Activated naive CD8-positive, alpha-beta T cell treated with anti-CD3 and anti-CD28 coated beads, Interleukin-2, amount 50 U/mL, for 16 hours (primary cell): ENCODE measurements around the gene HRC.
"Not testable (repeated sequence)": the region's sequence is repeated elsewhere in the genome, so short reads cannot be mapped to it uniquely, and the experiment has no call there.

Source experiments
- DNase-seq: peaks from one replicate; pipeline ENCODE4 v3.0.0-alpha.2; 2020; ENCODE audit warnings: low read depth, low spot score

HRC gene, protein sequence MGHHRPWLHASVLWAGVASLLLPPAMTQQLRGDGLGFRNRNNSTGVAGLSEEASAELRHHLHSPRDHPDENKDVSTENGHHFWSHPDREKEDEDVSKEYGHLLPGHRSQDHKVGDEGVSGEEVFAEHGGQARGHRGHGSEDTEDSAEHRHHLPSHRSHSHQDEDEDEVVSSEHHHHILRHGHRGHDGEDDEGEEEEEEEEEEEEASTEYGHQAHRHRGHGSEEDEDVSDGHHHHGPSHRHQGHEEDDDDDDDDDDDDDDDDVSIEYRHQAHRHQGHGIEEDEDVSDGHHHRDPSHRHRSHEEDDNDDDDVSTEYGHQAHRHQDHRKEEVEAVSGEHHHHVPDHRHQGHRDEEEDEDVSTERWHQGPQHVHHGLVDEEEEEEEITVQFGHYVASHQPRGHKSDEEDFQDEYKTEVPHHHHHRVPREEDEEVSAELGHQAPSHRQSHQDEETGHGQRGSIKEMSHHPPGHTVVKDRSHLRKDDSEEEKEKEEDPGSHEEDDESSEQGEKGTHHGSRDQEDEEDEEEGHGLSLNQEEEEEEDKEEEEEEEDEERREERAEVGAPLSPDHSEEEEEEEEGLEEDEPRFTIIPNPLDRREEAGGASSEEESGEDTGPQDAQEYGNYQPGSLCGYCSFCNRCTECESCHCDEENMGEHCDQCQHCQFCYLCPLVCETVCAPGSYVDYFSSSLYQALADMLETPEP

DNA sequence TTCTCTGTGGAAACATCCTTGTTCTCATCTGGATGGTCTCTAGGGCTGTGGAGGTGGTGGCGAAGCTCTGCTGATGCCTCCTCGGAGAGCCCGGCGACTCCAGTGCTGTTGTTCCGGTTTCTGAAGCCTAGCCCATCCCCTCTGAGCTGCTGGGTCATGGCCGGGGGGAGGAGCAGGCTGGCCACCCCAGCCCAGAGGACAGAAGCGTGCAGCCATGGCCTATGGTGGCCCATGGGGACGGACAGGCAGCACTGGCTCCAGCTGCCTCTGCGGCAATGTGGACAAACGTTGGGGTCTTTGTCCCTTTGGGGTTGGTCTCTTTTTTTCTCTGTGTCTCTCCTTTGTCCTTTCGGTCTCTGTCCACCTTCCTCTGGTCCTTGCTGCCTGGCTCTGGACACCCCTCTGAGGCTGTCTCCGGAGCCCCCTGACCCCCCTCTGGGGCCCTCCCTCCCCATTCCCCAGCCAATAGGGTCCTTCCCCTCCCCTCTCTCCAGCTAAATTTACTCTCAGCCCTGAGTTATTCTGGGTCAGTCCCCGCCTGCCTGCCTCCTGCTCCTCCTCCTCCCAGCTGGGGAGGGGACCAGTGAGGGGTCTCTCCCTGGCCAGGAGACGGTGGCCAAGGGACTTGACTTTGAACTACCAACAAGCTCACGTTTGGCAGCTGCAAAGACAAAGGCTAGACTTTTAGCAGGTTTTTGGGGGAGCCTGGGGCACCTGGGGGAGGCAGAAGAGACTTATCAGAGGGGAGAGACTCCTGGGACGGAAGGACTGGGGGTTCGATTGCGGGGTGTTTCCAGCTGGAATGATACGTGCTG, at the start of gene HRC:
Gene HRC, minus strand, starts transcription at position 392 of the 815 bp plus-strand sequence. Its CDS starts 159 bp downstream, at position 233.
- DNase-seq, result no peak

DNA sequence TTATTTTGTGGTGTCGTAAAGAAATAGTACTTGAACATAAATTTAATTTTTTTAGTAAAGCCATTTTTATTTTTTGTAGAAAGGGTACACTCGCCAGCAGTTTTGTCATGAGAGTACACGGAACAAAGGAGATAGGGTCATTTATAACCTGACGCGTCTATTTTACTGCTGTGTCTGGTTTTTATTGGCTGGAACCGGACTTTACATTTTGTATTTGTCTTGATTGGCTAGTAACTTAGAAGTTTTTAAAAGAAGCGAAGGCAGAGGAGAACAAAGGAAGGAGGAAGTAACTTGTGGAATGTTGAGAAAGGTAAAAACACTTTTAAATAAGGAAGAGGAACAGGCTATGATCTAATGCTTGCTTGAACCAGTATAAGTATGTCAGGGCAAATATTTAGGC, 45.8 kb upstream of the HRC start:
- no peak for DNase-seq

DNA sequence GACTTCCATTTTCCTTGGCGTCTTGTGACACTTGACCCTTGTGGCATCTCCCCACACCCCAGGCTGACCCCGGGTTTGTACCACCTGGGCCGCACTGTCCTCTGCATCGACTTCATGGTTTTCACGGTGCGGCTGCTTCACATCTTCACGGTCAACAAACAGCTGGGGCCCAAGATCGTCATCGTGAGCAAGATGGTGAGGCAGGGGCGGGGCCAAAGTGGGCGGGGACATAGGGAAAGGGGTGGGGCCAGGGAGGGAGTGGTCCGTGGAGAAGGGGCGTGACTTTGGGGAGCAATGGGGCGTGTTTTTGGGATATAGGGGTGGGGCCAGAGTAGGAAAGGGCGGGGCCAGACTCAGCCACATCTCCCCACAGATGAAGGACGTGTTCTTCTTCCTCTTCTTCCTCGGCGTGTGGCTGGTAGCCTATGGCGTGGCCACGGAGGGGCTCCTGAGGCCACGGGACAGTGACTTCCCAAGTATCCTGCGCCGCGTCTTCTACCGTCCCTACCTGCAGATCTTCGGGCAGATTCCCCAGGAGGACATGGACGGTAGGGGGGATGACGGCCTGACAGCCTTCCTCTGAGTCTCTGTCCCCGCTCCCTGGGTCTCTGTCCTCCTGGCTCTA, 45.2 kb upstream of the HRC start:
- no peak for DNase-seq

DNA sequence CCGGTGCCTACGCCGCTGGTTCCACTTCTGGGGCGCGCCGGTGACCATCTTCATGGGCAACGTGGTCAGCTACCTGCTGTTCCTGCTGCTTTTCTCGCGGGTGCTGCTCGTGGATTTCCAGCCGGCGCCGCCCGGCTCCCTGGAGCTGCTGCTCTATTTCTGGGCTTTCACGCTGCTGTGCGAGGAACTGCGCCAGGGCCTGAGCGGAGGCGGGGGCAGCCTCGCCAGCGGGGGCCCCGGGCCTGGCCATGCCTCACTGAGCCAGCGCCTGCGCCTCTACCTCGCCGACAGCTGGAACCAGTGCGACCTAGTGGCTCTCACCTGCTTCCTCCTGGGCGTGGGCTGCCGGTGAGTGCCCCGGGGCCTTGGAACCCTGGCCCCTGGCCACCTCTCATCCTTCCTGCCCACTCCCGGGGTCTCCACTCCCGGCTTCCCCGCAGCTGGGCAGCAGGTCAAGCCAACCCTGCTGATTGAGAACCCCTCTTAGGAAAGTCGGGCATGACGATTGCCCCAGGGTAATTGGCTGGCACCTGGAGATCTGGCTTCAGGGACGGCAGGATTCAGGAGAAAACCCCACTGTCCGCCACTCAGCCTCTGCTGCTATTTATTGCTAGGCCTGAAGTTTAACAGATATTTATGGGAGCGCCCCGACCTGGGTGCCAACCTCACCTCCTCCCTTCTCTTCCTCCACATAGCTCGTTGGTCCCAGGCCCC, 41.5 kb upstream of the HRC start:
- no peak for DNase-seq

DNA sequence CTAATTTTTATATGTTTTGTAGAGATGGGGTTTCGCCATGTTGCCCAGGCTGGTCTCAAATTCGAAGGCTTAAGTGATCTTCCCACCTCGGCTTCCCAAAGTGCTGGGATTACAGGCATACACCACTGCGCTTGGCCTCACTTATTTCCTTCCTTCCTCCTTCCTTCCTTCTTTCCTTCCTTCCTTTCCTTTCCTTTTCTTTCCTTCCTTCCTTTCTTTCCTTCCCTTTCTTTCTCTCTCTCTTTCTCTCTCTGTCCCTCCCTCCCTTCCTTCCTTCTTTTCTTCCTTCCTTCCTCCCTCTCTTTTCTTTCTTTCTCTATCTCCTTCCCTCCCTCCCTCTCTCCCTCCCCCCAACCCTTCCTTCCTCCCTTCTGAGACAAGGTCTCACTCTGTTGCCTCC, 39.2 kb upstream of the HRC start:
- no peak for DNase-seq

DNA sequence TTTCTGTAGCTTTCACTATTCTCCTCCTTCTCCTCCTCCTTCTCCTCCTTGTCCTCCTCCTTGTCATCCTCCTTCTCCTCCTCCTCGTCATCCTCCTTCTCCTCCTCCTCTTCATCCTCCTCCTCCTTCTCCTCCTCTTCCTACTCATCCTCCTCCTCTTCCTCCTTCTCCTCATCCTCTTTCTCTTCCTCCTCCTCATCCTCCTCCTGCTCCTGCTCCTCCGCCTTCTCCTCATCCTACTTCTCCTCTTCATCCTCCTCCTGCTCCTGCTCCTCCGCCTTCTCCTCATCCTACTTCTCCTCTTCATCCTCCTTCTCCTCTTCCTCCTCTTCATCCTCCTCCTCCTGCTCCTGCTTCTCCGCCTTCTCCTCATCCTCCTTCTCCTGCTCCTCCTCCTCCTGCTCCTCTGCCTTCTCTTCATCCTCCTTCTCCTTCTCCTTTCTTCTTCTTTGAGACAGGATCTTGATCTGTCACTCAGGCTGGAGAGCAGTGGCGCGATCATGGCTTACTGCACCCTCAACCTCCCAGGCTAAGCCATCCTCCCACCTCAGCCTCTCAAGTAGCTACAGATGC, 38.7 kb upstream of the HRC start:
- no peak for DNase-seq

DNA sequence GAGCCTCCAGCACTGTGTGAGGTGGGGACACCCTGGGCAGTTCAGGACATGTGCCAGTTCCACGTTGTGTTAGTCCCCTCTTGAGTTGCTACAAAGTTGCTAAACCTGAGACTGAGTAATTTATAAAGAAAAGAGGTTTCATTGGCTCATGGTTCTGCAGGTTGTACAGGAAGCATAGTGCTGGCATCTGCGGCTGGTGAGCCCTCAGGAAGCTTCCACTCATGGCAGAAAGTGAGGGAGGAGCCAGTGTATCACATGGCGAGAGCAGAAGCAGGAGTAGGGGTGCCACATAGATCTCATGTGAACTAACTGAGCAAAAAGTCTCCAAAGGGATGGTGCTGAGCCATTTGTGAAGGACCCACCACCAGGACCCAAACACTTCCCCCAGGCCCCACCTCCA, 35.6 kb upstream of the HRC start:
- DNase-seq, result no peak

DNA sequence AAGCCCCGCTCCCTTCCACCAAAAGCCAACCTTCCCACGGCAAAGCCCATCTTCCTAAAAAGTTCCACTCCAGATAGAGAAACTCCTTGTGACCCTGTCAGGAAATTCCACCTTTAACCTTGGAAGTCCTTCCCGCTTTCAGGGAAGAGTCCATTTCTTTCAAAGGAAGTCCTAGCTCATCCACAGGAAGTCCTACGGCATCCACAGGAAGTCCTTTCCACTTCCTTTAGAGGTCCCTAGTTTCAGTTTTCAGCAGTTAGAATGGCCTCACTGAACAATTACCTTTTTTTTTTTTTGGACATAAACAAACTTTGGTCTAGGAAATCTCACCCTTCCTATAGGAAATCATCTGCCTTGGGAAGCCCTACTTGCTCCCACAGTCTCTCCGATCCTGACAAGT, 34.1 kb upstream of the HRC start:
- DNase-seq, result no peak

DNA sequence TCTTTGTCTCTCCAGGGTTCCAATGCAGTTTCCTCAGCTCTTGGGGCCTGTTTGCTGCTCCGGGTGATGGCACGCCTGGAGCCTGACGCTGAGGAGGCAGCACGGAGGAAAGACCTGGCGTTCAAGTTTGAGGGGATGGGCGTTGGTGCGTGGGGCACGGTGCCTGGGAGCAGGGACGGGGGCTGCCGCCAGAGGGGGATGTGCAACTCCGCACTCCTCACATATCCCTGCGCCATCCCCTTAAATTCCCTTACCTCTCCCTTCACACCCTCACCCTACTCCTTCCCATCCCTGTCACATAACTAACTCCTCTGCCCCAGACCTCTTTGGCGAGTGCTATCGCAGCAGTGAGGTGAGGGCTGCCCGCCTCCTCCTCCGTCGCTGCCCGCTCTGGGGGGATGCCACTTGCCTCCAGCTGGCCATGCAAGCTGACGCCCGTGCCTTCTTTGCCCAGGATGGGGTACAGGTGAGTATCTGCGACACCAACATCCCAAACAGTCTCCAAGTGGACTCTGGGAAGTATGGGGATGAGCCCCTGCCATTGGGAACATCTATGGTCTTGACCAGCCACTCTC, 33.5 kb upstream of the HRC start:
- no peak for DNase-seq

DNA sequence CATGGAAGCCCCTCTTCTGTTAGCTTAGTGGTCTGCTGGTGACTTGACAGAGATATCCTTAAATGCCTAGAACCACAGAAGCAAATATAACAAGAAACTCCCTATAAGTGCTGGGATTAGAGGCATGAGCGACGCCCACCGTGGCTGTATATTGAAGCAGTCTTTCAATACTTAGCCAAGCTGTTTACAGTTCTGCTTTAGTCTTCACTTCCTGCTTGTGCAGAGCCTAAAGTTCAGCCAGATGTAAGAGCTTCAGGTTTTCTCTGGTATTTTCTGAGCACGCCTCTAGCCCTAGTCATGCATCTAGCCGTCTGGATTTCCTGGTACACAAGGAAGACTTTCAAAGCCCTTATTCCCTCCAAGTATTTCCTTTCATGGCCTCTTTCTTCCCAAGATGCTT, 30.9 kb upstream of the HRC start:
- no peak for DNase-seq

DNA sequence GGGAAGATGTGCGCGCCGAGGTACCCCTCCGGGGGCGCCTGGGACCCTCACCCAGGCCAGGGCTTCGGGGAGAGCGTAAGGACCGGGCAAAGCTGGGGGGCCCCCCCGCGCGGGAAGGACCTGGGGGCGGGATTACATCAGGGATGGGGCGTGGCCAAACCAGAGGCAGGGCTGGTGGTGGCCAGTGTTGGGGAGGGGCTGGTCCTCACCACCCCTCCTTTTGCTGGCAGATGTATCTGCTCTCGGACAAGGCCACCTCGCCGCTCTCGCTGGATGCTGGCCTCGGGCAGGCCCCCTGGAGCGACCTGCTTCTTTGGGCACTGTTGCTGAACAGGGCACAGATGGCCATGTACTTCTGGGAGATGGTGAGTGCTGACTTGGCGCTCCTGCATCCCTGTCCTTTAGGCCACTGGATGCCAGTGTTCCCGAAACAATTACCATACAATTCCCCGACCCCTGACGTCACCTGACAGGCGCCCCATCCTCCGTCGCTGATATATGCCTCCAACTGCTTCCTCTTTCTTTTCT, 27.7 kb upstream of the HRC start:
- DNase-seq, result no peak

DNA sequence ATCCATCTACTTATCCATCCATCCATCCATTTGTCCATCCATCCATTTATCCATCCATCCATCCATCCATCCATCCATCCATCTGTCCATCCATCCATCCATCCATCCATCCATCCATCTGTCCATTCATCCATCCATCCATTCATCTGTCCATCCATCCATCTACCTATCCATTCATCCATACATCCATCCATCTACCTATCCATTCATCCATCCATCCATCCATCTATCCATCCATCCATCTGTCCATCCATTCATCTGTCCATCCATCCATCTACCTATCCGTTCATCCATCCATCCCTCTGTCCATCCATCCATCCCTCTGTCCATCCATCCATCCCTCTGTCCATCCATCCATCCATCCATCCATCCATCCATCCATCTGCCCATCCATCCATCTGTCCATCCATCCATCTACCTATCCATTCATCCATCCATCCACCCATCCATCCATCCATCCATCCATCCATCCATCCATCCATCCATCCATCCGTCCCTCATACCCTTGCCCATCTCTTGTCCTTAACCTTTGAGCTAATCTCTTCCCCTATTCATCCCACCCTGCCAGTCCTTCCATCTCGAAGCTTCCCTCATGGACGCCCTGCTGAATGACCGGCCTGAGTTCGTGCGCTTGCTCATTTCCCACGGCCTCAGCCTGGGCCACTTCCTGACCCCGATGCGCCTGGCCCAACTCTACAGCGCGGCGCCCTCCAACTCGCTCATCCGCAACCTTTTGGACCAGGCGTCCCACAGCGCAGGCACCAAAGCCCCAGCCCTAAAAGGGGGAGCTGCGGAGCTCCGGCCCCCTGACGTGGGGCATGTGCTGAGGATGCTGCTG, 27.0 kb upstream of the HRC start:
- DNase-seq, result not testable (repeated sequence)

DNA sequence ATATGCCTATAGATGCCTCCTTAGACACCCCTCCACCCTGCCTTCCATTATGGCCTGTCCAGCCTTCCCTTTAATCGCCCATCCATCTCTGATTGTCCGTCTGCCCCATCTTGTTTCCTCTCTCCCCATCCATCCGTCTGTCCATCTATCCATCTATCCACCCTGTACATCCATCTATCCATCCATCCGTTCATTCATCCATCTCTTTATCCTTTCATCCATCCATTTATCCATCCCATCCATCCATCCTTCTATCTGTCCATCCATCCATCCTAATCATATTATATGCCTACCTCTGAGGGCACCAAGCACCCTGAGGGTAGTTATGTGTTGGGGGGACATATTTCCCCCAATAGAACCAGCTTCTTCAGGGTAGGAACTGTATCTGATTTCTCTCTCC, 25.5 kb upstream of the HRC start:
- no peak for DNase-seq

DNA sequence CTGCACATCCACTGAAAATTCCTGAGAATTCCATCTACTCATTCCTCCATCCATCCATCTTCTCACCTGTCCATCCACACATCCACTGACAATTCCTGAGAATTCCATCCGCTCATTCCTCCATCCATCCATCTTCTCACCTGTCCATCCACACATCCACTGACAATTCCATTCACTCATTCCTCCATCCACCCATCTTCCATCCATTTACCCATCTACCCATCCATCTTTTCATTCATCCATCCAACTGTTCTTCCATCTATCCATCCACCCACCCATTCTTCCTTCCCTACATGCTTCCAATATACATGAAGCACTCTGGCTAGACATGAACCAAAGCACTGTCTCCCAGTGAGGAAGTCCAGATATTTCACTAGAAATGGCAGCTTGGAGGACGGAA, 18.0 kb upstream of the HRC start:
- no peak for DNase-seq

DNA sequence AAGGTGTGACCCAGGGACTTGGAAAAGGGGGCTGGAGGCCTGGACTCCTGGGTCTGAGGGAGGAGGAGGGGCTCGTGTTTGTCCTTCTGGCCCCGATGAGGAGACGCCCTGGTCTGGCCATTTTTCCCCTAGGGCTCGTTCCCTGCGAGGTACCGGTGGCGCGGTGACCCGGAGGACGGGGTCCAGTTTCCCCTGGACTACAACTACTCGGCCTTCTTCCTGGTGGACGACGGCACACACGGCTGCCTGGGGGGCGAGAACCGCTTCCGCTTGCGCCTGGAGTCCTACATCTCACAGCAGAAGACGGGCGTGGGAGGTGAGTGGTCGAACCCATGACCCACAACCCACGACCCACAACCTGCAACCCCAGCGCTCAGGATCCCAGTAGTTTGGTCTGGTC, 13.2 kb upstream of the HRC start:
- DNase-seq, result no peak

DNA sequence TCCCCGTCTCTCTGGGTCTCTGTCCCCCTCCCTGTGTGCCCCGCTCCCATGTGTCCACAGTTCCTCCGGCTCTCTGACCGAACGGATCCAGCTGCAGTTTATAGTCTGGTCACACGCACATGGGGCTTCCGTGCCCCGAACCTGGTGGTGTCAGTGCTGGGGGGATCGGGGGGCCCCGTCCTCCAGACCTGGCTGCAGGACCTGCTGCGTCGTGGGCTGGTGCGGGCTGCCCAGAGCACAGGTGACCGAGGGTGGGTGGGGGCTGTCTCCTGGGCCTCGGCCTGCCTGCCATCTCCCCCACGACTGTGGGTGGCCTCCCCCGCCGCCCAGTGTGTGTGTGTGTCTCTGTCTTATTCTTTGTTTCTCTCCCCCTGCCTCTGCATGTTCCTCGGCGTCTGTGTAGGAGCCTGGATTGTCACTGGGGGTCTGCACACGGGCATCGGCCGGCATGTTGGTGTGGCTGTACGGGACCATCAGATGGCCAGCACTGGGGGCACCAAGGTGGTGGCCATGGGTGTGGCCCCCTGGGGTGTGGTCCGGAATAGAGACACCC, 12.7 kb upstream of the HRC start:
- DNase-seq, result no peak

DNA sequence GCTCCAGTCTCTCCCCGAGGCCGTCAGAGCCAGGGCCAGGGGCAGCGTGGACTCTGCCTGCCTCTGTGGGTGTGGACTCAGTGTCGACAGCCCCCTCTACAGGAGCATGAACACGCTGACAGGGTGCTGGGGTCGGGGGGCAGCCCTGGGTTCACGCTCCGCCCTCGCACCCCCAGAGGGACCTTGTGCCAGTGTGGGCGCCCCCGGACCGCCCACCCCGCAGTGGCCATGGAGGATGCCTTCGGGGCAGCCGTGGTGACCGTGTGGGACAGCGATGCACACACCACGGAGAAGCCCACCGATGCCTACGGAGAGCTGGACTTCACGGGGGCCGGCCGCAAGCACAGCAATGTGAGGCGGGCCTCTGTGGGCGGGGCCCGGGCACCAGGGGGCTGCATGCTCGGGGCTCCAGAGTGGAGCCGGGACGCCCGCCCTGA, 10.7 kb upstream of the HRC start:
- DNase-seq, result no peak

DNA sequence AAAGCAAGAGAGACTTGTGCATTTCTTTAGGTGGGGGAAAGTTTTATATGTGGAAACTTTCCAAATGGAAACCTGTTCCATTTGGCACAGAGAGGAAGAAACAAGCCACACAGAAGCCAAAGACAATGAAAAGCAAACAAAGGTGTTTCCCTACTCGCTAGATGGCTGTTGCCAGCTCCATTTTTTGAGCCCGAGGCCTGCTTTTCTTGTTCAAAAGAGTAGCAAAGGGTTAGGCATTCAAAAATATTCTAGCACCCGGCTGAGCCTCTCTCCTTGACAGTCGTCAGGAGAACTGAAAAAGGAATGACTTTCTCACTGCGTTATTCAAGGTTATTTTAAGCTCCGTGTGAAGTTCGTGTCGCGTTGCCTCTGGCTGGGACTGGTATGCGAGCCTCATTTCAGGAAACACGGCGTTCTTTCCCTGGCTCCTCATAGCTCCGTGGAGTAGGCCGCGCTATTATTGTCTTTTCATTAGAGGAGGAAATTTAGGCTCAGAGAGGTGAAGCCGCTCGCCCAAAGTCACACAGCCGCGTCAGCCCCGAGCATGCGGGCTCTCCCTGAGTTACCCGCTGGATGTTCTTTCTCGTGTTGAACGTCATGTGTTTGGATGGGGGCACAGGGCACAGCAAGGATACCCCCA, 10.0 kb upstream of the HRC start:
- no peak for DNase-seq

DNA sequence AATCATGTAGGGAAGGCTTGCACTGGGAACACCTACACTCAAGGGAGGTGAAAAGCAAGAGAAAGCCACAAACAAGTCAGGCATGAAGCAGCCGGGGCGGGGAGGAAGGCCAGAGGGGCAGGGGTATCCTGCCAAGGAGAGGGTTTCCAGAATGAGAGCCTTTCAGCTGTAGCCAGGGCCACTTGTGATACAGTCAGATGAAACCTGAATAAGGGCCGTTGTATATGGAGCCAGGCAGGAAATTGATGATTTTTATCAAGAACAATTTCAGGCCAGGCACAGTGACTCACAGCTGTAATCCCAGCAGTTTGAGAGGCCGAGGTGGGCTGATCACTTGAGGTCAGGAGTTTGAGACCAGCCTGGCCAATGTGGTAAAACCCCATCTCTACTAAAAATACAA, 6.8 kb upstream of the HRC start:
- DNase-seq, result no peak
